Loucy (cell line): ENCODE measurements around the gene MIB1.

Source experiments
- H2AFZ ChIP-seq: fragments of 200-600 bp; sonication (generic); 2 replicates; pipeline ENCODE4 v1.6.0; 2016; ENCODE audit warnings: antibody characterized with exemption, mild to moderate bottlenecking, low read length, moderate library complexity
- H3F3A ChIP-seq: fragments of 200-600 bp; 2 replicates; pipeline ENCODE4 v1.6.0; 2016; ENCODE audit warnings: antibody characterized with exemption, low read depth, mild to moderate bottlenecking
- H3K27me3 ChIP-seq: fragments of 200-600 bp; sonication (generic); 2 replicates; pipeline ENCODE4 v1.6.1; 2014; ENCODE audit warnings: low read length, mild to moderate bottlenecking; ENCODE audit not compliant: insufficient read depth, poor library complexity, severe bottlenecking
- H3K36me3 ChIP-seq: fragments of 200-600 bp; sonication (generic); 2 replicates; pipeline ENCODE4 v1.6.1; 2016; ENCODE audit warnings: low read length; ENCODE audit not compliant: insufficient read depth
- H3K4me1 ChIP-seq: fragments of 200-600 bp; sonication (generic); 2 replicates; pipeline ENCODE4 v1.5.1; 2014; ENCODE audit warnings: low read length, mild to moderate bottlenecking; ENCODE audit not compliant: insufficient read depth, poor library complexity, severe bottlenecking
- H3K4me2 ChIP-seq: fragments of 200-600 bp; sonication (generic); 2 replicates; pipeline ENCODE4 v1.6.0; 2014; ENCODE audit warnings: antibody characterized with exemption, low read length, low read depth, mild to moderate bottlenecking; ENCODE audit not compliant: poor library complexity, severe bottlenecking
- H3K4me3 ChIP-seq: fragments of 200-600 bp; sonication (generic); 2 replicates; pipeline ENCODE4 v1.5.1; 2014; ENCODE audit warnings: low read length, mild to moderate bottlenecking, mixed read lengths; ENCODE audit not compliant: poor library complexity, severe bottlenecking
- H3K79me2 ChIP-seq: fragments of 200-600 bp; sonication (generic); 2 replicates; pipeline ENCODE4 v1.6.1; 2014; ENCODE audit warnings: low read length; ENCODE audit not compliant: insufficient read depth
- H3K9ac ChIP-seq: fragments of 200-600 bp; sonication (generic); 2 replicates; pipeline ENCODE4 v1.6.0; 2014; ENCODE audit warnings: mild to moderate bottlenecking, low read depth, low read length, moderate library complexity; ENCODE audit not compliant: poor library complexity, severe bottlenecking
- H3K9me2 ChIP-seq: fragments of 200-600 bp; sonication (generic); replicated peaks from 2 replicates; pipeline ENCODE4 v1.6.1; 2016; ENCODE audit warnings: low read depth, low read length, mixed read lengths
- H3K9me3 ChIP-seq: fragments of 200-600 bp; sonication (generic); 2 replicates; pipeline ENCODE4 v1.6.1; 2014; ENCODE audit warnings: mild to moderate bottlenecking, antibody characterized with exemption, low read length, low read depth; ENCODE audit not compliant: insufficient read depth
- H4K20me1 ChIP-seq: fragments of 200-600 bp; sonication (generic); 2 replicates; pipeline ENCODE4 v1.6.0; 2014; ENCODE audit warnings: antibody characterized with exemption, low read length, mild to moderate bottlenecking; ENCODE audit not compliant: insufficient read depth, poor library complexity, severe bottlenecking
- CTCF ChIP-seq: fragments of 200-600 bp; sonication (generic); conservative IDR thresholded peaks from 2 replicates; pipeline ENCODE4 v1.5.1; 2014; ENCODE audit warnings: mild to moderate bottlenecking, antibody characterized with exemption, low read length
- EZH2phosphoT487 ChIP-seq: fragments of 200-600 bp; IDR thresholded peaks from 2 replicates; pipeline ENCODE4 v1.6.1; 2018; ENCODE audit warnings: antibody characterized with exemption, mild to moderate bottlenecking, moderate library complexity, borderline replicate concordance

The MIB1 gene

DNA sequence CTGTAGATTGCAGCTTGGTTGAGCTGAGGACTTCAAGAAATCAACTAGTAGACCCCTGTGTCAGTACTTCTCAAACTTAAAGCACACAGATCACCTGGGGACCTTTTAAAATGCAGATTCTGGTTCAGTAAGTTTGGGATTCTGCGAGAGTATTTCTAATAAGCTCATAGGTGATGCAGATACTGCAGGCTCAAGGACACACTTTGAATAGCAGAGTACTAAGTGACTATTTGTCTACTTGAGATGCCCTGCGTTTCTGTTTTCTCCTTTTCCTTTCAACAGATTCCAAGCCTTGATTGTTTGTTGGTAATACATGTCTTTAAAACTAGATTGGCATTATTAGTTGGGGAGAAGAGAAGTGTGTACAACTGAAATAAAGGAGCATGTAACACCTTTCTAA is 6.7 kb downstream of the MIB1 start:
- peaks cover 84% of the 10 kb centered on the region for H4K20me1 ChIP-seq
- peak overlapping the region; percentile 90 for H3K4me2 ChIP-seq
- H3K9ac ChIP-seq, result peak overlapping the region; percentile 21
- TF ChIP-seq EZH2phosphoT487 (no peak), CTCF (no peak)
- H3K27me3 ChIP-seq, result no peaks in the 10 kb centered on the region
- H3K79me2 ChIP-seq, result peaks cover 92% of the 10 kb centered on the region
- peaks cover 60% of the 10 kb centered on the region for H3K4me1 ChIP-seq
- no peaks in the 10 kb centered on the region for H3K9me2 ChIP-seq
- no peaks in the 10 kb centered on the region for H3K36me3 ChIP-seq
- H3K4me3 ChIP-seq, result peak overlapping the region; percentile 84
- H3K9me3 ChIP-seq, result no peaks in the 10 kb centered on the region
- peaks cover 3% of the 10 kb centered on the region; the same call in 1 of the 2 replicates for H3F3A ChIP-seq
- no peak overlapping the region for H2AFZ ChIP-seq

DNA sequence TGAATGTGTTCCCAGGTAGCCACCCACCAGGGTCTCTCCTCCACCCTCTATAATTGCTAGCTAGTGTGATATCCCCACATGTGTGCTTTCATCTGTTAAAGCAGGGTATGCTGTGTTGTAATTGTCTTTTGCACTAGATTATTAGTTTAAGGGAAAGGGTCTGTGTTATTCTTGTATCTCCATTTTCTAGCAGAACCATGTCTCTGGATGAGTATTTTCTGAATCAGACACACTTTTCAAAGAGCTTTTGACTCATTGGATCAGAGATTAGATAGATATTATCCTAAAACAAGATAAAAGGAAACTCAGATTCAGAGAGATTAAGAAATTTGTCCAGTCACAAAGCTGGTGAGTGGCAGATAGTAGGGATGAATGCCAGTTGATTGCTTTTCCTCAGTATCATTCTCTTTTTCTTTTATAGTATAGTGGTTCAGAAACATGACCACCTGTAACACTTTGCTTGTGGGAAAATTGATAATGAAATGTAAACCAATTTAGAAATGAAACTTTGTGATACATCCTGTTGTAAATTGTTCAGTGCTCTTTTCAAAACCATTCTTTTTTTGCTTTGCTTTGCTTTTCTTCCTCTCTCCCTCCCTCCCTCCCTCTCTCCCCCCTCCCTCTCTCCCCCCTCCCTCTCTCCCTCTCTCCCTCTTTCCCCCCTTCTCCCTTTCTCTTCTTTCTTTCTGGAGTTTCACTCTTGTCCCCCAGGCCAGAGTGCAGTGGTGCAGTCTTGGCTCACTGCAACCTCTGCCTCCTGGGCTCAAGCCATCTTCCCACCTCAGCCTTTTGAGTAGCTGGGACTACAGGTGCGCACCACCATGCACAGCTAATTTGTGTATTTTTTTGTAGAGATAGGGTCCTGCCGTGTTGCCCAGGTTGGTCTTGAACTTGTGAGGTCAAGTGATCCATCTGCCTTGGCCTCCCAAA is 7.4 kb downstream of the MIB1 start:
- peak overlapping the region; percentile 90 for H3K4me2 ChIP-seq
- peaks cover 92% of the 10 kb centered on the region for H3K79me2 ChIP-seq

DNA sequence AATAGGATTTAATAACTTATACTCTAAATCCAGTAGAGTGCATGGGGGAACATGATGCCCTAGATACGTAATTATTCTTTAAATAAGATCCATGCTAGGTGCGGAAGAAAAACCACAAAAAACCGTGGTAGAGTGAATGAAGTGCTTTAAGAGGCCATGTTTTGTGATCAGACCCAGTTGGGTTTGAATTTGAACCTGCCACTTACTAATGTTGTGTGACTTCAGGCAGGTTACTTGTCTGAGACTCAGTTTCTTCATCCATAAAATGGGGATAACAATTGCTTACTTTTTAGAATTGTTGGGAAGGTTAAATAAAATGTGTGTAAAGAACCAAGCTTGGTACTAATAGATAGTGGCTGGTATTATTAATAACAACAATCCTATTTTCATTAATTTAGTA is 17.2 kb downstream of the MIB1 start:
- no peaks in the 10 kb centered on the region for H3K9me2 ChIP-seq
- no peak overlapping the region for H3K9ac ChIP-seq
- peaks cover 10% of the 10 kb centered on the region for H3K4me1 ChIP-seq
- H3F3A ChIP-seq, result peaks cover 3% of the 10 kb centered on the region; the same call in 1 of the 2 replicates
- H3K4me2 ChIP-seq, result no peak overlapping the region
- no peaks in the 10 kb centered on the region for H3K27me3 ChIP-seq
- no peak overlapping the region for H3K4me3 ChIP-seq
- no peak for TF ChIP-seq EZH2phosphoT487
- no peak for TF ChIP-seq CTCF
- no peaks in the 10 kb centered on the region for H3K36me3 ChIP-seq
- H3K9me3 ChIP-seq, result no peaks in the 10 kb centered on the region
- H4K20me1 ChIP-seq, result peaks cover 57% of the 10 kb centered on the region
- peaks cover 89% of the 10 kb centered on the region for H3K79me2 ChIP-seq
- no peak overlapping the region for H2AFZ ChIP-seq

More for the DNA sequence above, 7.4 kb downstream of the MIB1 start:
- H4K20me1 ChIP-seq, result peaks cover 83% of the 10 kb centered on the region
- H3F3A ChIP-seq, result peaks cover 3% of the 10 kb centered on the region; the same call in 1 of the 2 replicates
- peak overlapping the region; percentile 84 for H3K4me3 ChIP-seq
- no peak overlapping the region for H2AFZ ChIP-seq
- H3K9ac ChIP-seq, result peak overlapping the region; percentile 21
- peaks cover 52% of the 10 kb centered on the region for H3K4me1 ChIP-seq
- no peaks in the 10 kb centered on the region for H3K9me3 ChIP-seq
- H3K36me3 ChIP-seq, result no peaks in the 10 kb centered on the region
- TF ChIP-seq EZH2phosphoT487 (no peak), CTCF (no peak)
- H3K9me2 ChIP-seq, result no peaks in the 10 kb centered on the region
- no peaks in the 10 kb centered on the region for H3K27me3 ChIP-seq
